ENCODE measurements around the gene RER1. TPM values are rescaled to one million over a fixed set of nuclear protein-coding genes. Genes with fewer than 3 reads are reported as not detected.

The RER1 gene
- total RNA-seq, 1 experiment from 2014 or later = 155 TPM

Other genes with a start within 250 kb of the RER1 start
- gene FAAP20, start 197.1 kb upstream of the RER1 start, total RNA-seq (2021; ENCODE audit: unreplicated experiment) = 112 TPM
- gene SKI, start 163.5 kb upstream of the RER1 start, total RNA-seq (2021; ENCODE audit: unreplicated experiment) = 56.2 TPM
- gene MORN1, start 287 bp upstream of the RER1 start, total RNA-seq (2021; ENCODE audit: unreplicated experiment) = 21.4 TPM
- gene PEX10, start 20.7 kb downstream of the RER1 start, total RNA-seq (2021; ENCODE audit: unreplicated experiment) = 27.9 TPM
- 2.0 TPM for gene PLCH2, start 84.4 kb downstream of the RER1 start, total RNA-seq (2021; ENCODE audit: unreplicated experiment)
- gene PANK4, start 134.8 kb downstream of the RER1 start, total RNA-seq (2021; ENCODE audit: unreplicated experiment) = 38.5 TPM
- gene HES5, start 138.4 kb downstream of the RER1 start, total RNA-seq (2021; ENCODE audit: unreplicated experiment) = not detected
- gene TNFRSF14, start 164.5 kb downstream of the RER1 start, total RNA-seq (2021; ENCODE audit: unreplicated experiment) = 0.66 TPM
- 32.2 TPM for gene PRXL2B, start 194.9 kb downstream of the RER1 start, total RNA-seq (2021; ENCODE audit: unreplicated experiment)
- 2.7 TPM for gene MMEL1, start 241.2 kb downstream of the RER1 start, total RNA-seq (2021; ENCODE audit: unreplicated experiment)